Embryonic facial prominence (tissue), 1 donor: ENCODE measurements around the gene DOCK9.

Experiments used
- DNase-seq: peaks from one replicate; pipeline ENCODE4 v3.0.0-alpha.2; 2016; ENCODE audit errors: extremely low spot score

Gene DOCK9

GRCh38 chr13:98997738-98998641 is 20.1 kb upstream of the DOCK9 start:
- DNase-seq: no peak

DNA sequence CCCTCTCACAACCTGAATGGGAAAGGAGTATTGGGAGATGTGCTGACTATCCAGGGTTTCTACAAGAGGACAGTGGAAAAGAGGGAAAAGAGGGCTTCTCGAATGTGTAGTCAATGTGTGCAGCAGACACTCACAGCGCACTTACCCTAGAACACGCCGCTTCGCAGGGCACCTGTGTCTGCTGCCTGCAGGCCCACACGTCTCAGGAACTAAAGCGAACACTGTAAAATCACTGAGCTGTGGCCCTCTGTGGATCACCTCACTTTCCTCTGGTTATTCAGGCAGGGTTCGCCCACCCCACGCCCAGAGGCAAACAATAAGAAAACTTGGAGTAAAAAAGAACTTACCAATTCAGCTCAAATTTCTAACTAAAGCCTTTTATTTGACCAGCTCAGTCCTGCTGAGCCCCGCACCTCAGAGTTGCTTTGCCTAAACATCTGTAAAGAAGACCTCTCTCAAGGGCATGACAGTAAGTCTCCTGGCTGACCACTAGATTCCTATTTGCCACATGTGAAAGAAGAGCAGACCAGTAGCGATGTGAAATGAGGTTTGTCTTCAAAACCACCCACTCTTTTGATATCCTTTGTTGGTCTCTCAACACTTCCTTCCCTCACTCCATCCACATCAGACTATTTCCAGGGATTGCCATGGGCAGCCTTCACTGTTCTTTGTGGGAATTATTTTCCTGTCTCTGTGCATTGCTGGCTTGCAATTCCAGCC is 19.3 kb upstream of the DOCK9 start:
- no peak for DNase-seq

DNA sequence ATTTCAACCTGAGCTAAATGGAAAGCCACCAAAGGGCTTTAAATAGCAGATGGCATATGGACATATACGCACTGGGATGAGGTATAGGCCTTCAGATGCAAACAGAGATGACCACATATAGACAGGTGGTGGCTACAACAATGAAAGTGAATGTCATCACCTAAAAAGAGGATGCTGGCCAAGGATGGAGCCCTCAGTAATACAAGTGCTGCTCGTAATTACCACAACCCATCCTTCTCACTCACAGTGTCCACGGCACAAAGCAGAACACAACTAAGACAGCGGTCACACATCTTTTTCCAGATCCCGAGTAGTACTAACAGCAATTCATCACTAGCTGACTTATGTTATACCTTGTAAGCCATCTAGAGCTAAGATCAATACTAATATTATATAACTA is 18.2 kb upstream of the DOCK9 start:
- no peak for DNase-seq

- no peak for DNase-seq
These were observed 17.0 kb upstream of the DOCK9 start for GRCh38 chr13:98994896-98995295.

DNA sequence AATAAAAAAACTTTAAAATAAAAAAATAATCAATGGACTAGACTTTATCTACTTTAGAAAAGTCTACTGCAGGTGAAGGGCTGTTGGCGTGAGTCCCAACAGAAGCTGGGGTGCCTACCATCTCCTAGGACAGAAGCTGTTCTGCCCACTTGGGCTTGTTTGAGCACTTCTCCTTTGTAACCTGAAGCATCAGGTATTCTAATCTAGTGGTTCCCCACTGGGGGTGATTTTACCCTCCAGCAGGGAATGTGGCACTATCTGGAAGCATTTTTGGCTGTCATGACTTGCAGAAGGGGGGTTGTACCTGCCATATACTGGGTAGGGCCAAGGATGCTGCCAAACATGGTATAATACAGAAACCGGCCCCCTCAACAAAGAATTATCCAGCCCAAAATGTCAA is 16.2 kb upstream of the DOCK9 start:
- no peak for DNase-seq

DNA sequence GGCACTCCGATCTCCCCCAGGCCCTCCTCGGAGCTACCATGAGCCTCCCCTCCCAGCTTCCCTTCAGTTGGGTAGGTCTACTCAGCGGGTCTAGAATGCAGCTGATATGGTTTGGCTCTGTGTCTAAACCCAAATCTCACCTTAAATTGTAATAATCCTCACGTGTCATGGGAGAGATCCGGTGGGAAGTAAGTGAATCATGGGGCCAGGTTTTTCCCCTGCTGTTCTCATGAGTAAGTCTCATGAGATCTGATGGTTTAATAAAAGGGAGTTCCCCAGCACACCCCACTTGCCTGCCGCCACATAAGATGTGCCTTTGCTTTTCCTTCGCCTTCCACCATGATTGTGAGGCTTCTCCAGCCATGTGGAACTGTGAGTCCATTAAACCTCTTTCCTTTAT is 14.5 kb upstream of the DOCK9 start:
- DNase-seq: no peak

DNA sequence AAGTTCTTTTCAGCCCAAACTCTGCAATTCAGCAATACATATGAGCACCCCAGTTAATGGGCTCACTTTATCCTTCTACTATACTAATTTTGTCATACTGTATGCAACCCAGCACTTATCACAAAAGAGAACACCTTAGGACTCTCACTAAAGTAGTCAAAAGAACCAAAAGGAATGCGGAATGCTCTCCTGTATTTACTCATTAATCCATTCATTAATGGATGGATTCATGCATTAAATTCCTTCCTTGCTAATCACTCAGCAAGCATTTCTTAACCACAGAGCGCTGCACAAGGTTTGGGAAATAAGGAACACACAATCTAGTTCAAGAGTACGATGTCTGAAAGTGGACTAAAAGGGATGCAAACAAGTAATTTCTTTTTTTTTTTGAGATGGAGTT is 12.8 kb upstream of the DOCK9 start:
- DNase-seq: no peak

GRCh38 chr13:98989469-98990235 is 11.8 kb upstream of the DOCK9 start:
- DNase-seq: no peak

GRCh38 chr13:98988780-98989179 is 10.9 kb upstream of the DOCK9 start:
- no peak for DNase-seq

DNA sequence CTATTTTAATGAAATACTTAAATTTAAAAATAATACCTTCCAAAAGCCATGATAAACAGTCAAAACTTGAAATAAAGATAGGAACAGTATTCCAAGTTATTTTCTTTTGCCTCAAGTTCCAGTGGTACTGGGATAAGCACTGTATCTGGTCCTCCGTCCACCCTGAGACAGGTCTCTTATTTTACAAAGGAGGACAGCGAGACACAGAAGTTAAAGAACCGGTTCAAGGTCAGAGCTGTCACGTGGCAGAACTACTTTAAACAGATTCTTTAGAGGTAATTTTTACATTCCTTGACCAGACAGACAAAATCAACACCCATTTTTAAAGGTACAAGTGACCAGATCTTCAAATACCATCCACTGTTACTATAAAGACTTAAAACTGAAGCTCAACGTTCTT is 10.4 kb upstream of the DOCK9 start:
- no peak for DNase-seq

GRCh38 chr13:98987275-98987674 is 9.4 kb upstream of the DOCK9 start:
- no peak for DNase-seq

DNA sequence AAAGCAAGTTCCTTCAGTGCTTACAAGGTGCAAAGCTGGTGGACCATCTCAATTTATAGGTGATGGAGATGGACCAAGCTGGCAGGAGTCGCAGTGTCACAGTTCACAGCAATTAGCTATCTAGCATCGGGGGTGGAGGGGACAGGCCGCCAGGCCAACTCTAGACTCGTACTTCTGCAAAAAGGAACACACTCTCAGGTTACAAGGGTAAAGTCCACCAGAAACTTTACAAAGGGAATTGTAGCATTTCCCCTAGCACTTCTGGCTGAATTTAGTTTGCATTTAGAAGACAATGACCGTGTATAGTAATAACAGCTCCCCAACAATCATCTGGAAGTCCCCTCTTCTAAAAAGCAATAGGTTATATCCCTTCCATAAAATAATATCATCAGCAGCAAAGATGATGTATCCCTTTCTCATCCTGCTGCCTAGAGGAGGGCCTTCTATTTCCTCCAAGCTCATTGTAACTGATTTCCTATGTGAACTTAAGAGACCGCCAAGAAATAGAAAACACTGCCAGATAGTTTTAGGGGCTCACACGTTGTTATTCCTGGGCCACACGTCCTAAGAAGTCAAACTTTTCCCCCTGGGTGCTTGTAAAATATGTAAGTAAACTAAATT is 8.5 kb upstream of the DOCK9 start:
- no peak for DNase-seq

- DNase-seq: no peak
These were observed 7.7 kb upstream of the DOCK9 start for GRCh38 chr13:98985591-98985990.

DNA sequence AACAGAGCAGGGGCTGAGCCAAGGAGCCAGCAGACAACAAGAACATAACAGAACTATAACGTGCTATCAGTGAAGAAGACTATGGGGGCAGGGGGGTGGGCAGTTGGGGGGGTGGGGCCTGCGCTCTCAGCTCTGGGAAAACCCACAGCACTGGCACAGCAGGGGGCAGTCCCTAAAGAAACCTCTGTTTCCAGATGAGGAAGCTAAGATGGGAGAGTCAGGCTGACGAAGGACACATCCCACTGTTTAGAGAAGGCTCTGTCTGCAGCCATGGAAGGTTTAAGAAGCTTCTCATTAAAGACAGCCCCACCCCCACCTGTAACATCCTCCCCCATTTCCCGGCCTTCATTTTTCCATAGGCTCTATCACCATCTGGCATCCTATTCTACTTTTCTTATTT is 7.1 kb upstream of the DOCK9 start:
- no peak for DNase-seq

GRCh38 chr13:98984118-98984517 is 6.3 kb upstream of the DOCK9 start:
- DNase-seq: no peak

GRCh38 chr13:98983182-98983581 is 5.3 kb upstream of the DOCK9 start:
- DNase-seq: no peak

DNA sequence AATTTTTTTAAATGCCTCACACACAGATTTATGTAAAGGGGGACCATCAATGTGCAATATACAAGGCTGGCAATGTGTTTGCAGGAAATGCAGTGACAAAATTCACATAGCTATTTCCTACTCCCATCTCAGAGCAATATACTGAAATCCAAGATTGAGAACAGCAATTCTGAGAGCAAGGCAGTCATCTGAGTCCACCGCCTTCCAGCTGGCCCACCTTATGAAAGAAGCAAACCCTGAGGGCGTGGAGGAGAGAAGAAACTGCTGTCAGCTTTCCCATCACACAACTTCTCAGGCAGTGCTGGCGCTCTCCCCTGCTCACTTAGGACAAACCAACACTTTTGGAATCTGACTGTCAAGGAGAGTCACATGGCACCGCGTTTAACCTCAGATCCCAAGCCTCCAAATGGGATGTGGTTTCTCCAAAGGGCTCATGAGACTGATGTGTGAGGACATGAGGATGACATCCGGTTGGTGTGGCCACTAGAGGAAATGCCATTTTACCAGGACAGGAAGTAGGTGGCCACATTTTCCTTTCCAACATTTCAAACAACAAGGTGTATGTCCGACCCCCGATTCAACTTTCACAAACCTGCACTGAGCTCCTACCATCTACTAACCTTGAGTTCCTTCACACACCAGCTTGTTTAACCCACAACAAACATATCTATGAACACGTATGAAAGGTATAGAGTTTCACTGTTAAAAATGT is 3.7 kb upstream of the DOCK9 start:
- no peak for DNase-seq

GRCh38 chr13:98979012-98979660 is 1.3 kb upstream of the DOCK9 start:
- DNase-seq: no peak

DNA sequence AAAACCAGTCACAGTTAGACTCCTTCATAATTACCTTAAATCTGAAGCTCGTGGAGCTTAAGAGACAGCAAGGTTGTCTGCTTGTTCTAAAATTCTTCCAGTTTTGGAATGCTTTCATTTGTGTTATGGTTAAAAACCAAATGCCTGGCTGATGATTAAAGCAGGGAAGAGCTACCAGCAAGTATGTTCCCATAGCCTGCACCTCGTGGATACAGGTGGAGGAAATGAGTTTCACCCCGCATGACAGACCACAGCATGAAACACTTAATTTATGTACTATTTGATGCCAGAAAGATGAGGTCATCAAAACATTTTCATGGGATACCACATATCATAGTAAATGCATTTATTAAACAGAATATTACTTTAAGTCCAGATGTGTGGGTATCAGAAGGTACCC is 416 bp upstream of the DOCK9 start:
- no peak for DNase-seq

DNA sequence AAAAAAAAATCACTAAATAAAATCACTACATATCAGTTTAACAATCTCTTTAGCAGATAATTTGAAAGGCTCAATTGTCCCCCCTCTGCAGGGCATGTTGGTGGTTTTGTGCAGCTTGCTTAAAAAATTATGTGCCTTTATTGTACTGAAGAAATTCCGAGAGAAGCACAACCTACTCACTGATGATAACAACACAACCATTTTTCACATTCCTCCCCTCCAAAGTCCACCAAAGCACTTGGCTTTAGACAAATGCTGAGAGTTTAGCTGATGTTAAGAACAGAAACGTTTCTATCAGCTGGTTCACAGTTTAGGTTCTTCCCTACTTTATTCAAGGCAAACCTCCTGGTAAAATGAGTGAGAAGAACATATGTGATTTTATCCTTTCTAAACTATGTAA is 923 bp downstream of the DOCK9 start:
- DNase-seq: no peak

- no peak for DNase-seq
These were observed 1.5 kb downstream of the DOCK9 start for GRCh38 chr13:98976338-98976737.
